ENCODE data around the gene TNRC6C.
"Not testable (repeated sequence)": the region's sequence is repeated elsewhere in the genome, so short reads cannot be mapped to it uniquely, and the experiment has no call there.

DNA sequence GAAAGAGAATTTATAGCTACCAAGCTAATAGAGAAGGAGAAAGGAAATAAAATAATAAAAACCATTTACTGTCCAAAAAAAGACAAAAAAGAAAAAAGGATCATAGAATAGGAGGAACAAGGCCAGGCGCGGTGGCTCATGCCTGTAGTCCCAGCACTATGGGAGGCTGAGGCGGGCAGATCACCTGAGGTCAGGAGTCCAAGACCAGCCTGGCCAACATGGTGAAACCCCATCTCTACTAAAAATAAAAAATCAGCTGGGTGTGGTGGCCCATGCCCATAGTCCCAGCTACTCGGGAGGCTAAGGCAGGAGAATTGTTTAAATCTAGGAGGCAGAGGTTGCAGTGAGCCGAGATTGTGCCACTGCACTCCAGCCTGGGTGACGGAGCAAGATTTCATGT lies 23.9 kb downstream of the TNRC6C start:
- TF ChIP-seq, protein P1, sequence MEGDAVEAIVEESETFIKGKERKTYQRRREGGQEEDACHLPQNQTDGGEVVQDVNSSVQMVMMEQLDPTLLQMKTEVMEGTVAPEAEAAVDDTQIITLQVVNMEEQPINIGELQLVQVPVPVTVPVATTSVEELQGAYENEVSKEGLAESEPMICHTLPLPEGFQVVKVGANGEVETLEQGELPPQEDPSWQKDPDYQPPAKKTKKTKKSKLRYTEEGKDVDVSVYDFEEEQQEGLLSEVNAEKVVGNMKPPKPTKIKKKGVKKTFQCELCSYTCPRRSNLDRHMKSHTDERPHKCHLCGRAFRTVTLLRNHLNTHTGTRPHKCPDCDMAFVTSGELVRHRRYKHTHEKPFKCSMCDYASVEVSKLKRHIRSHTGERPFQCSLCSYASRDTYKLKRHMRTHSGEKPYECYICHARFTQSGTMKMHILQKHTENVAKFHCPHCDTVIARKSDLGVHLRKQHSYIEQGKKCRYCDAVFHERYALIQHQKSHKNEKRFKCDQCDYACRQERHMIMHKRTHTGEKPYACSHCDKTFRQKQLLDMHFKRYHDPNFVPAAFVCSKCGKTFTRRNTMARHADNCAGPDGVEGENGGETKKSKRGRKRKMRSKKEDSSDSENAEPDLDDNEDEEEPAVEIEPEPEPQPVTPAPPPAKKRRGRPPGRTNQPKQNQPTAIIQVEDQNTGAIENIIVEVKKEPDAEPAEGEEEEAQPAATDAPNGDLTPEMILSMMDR (IDR thresholded peaks at IDR 0.05), result not testable (repeated sequence)
- TF ChIP-seq POLR2A (IDR thresholded peaks at IDR 0.05), result not testable (repeated sequence)
